Measurements from ENCODE around the gene SYT12. TPM values are rescaled to one million over a fixed set of nuclear protein-coding genes. Genes with fewer than 3 reads are reported as not detected.

Gene SYT12
- total RNA-seq, 1 experiment from 2014 or later, result 4.3 TPM

GRCh38 chr11:67062526-67063373 lies 39.8 kb downstream of the SYT12 start:
- POLR2A ChIA-PET, result interaction anchor here (1.1 to 1.2 kb wide), 2 partner anchors 11 to 177 kb away, joined by 3 to 4 read pairs; no protein-coding TSS in a partner anchor
- no peaks in the 10 kb centered on the region for H3K27me3 ChIP-seq (ENCODE audit: insufficient read depth, low read length)
- TF ChIP-seq POLR2AphosphoS5 (IDR thresholded peaks at IDR 0.05; ENCODE audit: low read depth, low read length), result 0 out of 2 replicates have a peak, but pooled peaks have one; percentile 15
- no peak for TF ChIP-seq SIN3A (IDR thresholded peaks at IDR 0.05; ENCODE audit: low read depth)
- peak overlapping the region; percentile 67 for H3K9ac ChIP-seq (ENCODE audit: low read length)
- intact Hi-C loops (cut with micrococcal nuclease), result no loop called here
- no TSS peak for BruUV-seq (replicated peaks)
- no peak overlapping the region for H2AFZ ChIP-seq (ENCODE audit: low read depth, low read length, poor library complexity, severe bottlenecking)
- CTCF ChIA-PET, result interaction anchor here (0.9 to 1.5 kb wide), 6 partner anchors 9 to 255 kb away, joined by 3 to 10 read pairs (median 4); no protein-coding TSS in a partner anchor
- ATAC-seq (peak; percentile 85), DNase-seq (ENCODE audit: low read depth, low spot score) (peak; percentile 49)
- RAD21 ChIA-PET (ENCODE audit: low non-redundant PET in 1 of 2, low total read pairs in 2 of 2, uncharacterized antibody in 2 of 2, unreplicated experiment in 2 of 2), result no interaction called here
- H4K20me1 ChIP-seq (ENCODE audit: insufficient read depth), result no peaks in the 10 kb centered on the region
- peaks cover 25 to 50% of the 10 kb centered on the region in 2 experiments for H3K4me1 ChIP-seq (ENCODE audit: control insufficient read depth in 1 of 2, insufficient read depth in 2 of 2, low read length in 2 of 2)
- H3K9me2 ChIP-seq (ENCODE audit: insufficient read depth), result no peaks in the 10 kb centered on the region
- peak overlapping the region; percentile 83 for H3K4me2 ChIP-seq (ENCODE audit: low read length)
- no peaks in the 10 kb centered on the region for H3K36me3 ChIP-seq (ENCODE audit: control insufficient read depth in 1 of 2, insufficient read depth in 2 of 2, low read length in 2 of 2)
- H3K9me3 ChIP-seq (ENCODE audit: control insufficient read depth in 1 of 2, insufficient read depth in 1 of 2, low read depth in 1 of 2, low read length in 2 of 2), result no peaks in the 10 kb centered on the region
- H3K79me2 ChIP-seq (ENCODE audit: insufficient read depth, low read length), result peaks cover 37% of the 10 kb centered on the region
- peak overlapping the region; percentile 15 to 45 for H3K4me3 ChIP-seq (replicated peaks in 1 of 2; ENCODE audit: low read depth in 1 of 2, low read length in 2 of 2)
- peak overlapping the region; percentile 75 for H3K27ac ChIP-seq (ENCODE audit: low read depth, low read length)

DNA sequence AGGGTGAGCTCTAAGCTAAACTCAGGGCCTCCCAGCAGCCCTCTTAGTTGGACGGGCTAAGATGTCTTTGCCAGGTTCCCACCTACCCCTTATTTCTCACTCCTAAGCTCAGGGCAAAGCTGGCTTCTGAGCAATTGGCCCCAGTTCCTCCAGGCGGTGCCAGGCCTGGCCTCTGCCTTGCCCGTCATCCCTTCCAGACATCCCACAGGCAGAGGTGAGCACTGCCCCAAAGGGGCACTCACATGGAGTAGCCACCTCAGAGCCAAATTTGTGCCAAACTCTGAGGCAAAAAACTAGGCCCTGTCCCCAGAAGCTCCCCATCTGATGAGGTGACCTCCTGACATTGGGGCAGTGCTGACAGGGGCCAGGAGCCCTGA lies 43.4 kb downstream of the SYT12 start:
- no peaks in the 10 kb centered on the region for H3K27me3 ChIP-seq (ENCODE audit: insufficient read depth, low read length)
- TF ChIP-seq YY1 (IDR thresholded peaks at IDR 0.05; ENCODE audit: extremely low read depth, insufficient replicate concordance, low read depth, low read length), result no peak
- no peak for TF ChIP-seq ATF3 (IDR thresholded peaks at IDR 0.05)
- no peak for TF ChIP-seq POLR2A (IDR thresholded peaks at IDR 0.05; ENCODE audit: borderline replicate concordance, extremely low read depth, insufficient read depth, insufficient read length)
- no peak for TF ChIP-seq CTCF (IDR thresholded peaks at IDR 0.05 in 2 of 3, conservative IDR thresholded peaks at IDR 0.05 in 1 of 3; ENCODE audit: borderline replicate concordance in 1 of 3, insufficient read depth in 1 of 3, low read depth in 2 of 3, low read length in 2 of 3)
- TF ChIP-seq SIN3A (IDR thresholded peaks at IDR 0.05; ENCODE audit: low read depth), result no peak
- no peak for TF ChIP-seq TCF7L2 (IDR thresholded peaks at IDR 0.05; ENCODE audit: borderline replicate concordance, extremely low read depth, insufficient read depth, insufficient read length)
- no peak for TF ChIP-seq ZNF274 (IDR thresholded peaks at IDR 0.05; ENCODE audit: low read depth, low read length)
- TF ChIP-seq RAD21 (IDR thresholded peaks at IDR 0.05; ENCODE audit: low read depth), result no peak
- TF ChIP-seq, protein P1, sequence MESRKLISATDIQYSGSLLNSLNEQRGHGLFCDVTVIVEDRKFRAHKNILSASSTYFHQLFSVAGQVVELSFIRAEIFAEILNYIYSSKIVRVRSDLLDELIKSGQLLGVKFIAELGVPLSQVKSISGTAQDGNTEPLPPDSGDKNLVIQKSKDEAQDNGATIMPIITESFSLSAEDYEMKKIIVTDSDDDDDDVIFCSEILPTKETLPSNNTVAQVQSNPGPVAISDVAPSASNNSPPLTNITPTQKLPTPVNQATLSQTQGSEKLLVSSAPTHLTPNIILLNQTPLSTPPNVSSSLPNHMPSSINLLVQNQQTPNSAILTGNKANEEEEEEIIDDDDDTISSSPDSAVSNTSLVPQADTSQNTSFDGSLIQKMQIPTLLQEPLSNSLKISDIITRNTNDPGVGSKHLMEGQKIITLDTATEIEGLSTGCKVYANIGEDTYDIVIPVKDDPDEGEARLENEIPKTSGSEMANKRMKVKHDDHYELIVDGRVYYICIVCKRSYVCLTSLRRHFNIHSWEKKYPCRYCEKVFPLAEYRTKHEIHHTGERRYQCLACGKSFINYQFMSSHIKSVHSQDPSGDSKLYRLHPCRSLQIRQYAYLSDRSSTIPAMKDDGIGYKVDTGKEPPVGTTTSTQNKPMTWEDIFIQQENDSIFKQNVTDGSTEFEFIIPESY (IDR thresholded peaks at IDR 0.05; ENCODE audit: extremely low read depth, insufficient replicate concordance, low read length), result no peak
- intact Hi-C loops (cut with micrococcal nuclease), result no loop called here
- H3K36me3 ChIP-seq (ENCODE audit: control insufficient read depth in 1 of 2, insufficient read depth in 2 of 2, low read length in 2 of 2), result no peaks in the 10 kb centered on the region; a peak in 1 of 4 replicates
- no peak overlapping the region for H3K27ac ChIP-seq (ENCODE audit: low read depth, low read length)
- BruUV-seq (replicated peaks), result no TSS peak
- no peaks in the 10 kb centered on the region for H3K9me3 ChIP-seq (ENCODE audit: control insufficient read depth in 1 of 2, insufficient read depth in 1 of 2, low read depth in 1 of 2, low read length in 2 of 2)
- H2AFZ ChIP-seq (ENCODE audit: low read depth, low read length, poor library complexity, severe bottlenecking), result no peak overlapping the region
- DNase-seq (ENCODE audit: low read depth, low spot score) (no peak), ATAC-seq (no peak)
- ChIA-PET RAD21 (ENCODE audit: low non-redundant PET in 1 of 2, low total read pairs in 2 of 2, uncharacterized antibody in 2 of 2, unreplicated experiment in 2 of 2) (no interaction called here), CTCF (no interaction called here), POLR2A (interaction anchor here (1.3 kb wide), 1 partner anchor 15 kb away, joined by 3 read pairs; no protein-coding TSS in a partner anchor)
- H3K4me1 ChIP-seq (ENCODE audit: control insufficient read depth in 1 of 2, insufficient read depth in 2 of 2, low read length in 2 of 2), result peaks cover 15 to 22% of the 10 kb centered on the region in 2 experiments
- no peaks in the 10 kb centered on the region for H3K9me2 ChIP-seq (ENCODE audit: insufficient read depth)
- H4K20me1 ChIP-seq (ENCODE audit: insufficient read depth), result no peaks in the 10 kb centered on the region
- no peak overlapping the region for H3K4me2 ChIP-seq (ENCODE audit: low read length)
- no peak overlapping the region for H3K4me3 ChIP-seq (replicated peaks in 1 of 2; ENCODE audit: low read depth in 1 of 2, low read length in 2 of 2)
- peaks cover 8% of the 10 kb centered on the region; the same call in 1 of the 2 replicates for H3K79me2 ChIP-seq (ENCODE audit: insufficient read depth, low read length)
- no peak overlapping the region for H3K9ac ChIP-seq (ENCODE audit: low read length)
